GM23338 (cell line): ENCODE data around the gene ITPR2. TPM values are rescaled to one million over a fixed set of nuclear protein-coding genes. Genes with fewer than 3 reads are reported as not detected.

ENCODE experiments used
- ATAC-seq: fragments of 200-7000 bp; cut with Tn5 transposase; 3 replicates; pipeline ENCODE4 v1.9.1; 2020
- DNase-seq: peaks from one replicate; pipeline ENCODE4 v3.0.0-alpha.2; 2015; ENCODE audit warnings: low spot score
- H2AFZ ChIP-seq: fragments of 200-600 bp; sonication (generic); 2 replicates; pipeline ENCODE4 v1.8.0; 2016; ENCODE audit warnings: antibody characterized with exemption, mild to moderate bottlenecking, moderate library complexity
- H3F3A ChIP-seq: fragments of 200-600 bp; sonication (generic); replicated peaks from 2 replicates; pipeline ENCODE4 v1.8.0; 2017; ENCODE audit warnings: antibody characterized with exemption, mixed run types, low read depth
- H3K27ac ChIP-seq: fragments of 200-600 bp; sonication (generic); 2 replicates; pipeline ENCODE4 v1.6.1; 2016; ENCODE audit warnings: low read depth
- H3K27me3 ChIP-seq: fragments of 200-600 bp; sonication (generic); 2 replicates; pipeline ENCODE4 v1.8.0; 2016; ENCODE audit warnings: mild to moderate bottlenecking, mixed run types, moderate library complexity; ENCODE audit not compliant: insufficient read depth
- H3K36me3 ChIP-seq: fragments of 200-600 bp; sonication (generic); 2 replicates; pipeline ENCODE4 v1.8.0; 2016; ENCODE audit warnings: mild to moderate bottlenecking; ENCODE audit not compliant: insufficient read depth
- H3K4me1 ChIP-seq: fragments of 200-600 bp; sonication (generic); 2 replicates; pipeline ENCODE4 v1.8.0; 2016; ENCODE audit warnings: mild to moderate bottlenecking, moderate library complexity; ENCODE audit not compliant: insufficient read depth
- H3K4me2 ChIP-seq: fragments of 200-600 bp; sonication (generic); 2 replicates; pipeline ENCODE4 v1.7.1; 2017; ENCODE audit warnings: mixed run types
- H3K4me3 ChIP-seq: fragments of 200-600 bp; sonication (generic); 2 replicates; pipeline ENCODE4 v1.6.1; 2016; ENCODE audit warnings: mixed run types
- H3K79me2 ChIP-seq: fragments of 200-600 bp; sonication (generic); replicated peaks from 2 replicates; pipeline ENCODE4 v1.8.0; 2017; ENCODE audit warnings: mild to moderate bottlenecking; ENCODE audit not compliant: insufficient read depth
- H3K9me2 ChIP-seq: fragments of 200-600 bp; sonication (generic); 2 replicates; pipeline ENCODE4 v1.8.0; 2017; ENCODE audit not compliant: insufficient read depth
- H4K20me1 ChIP-seq: fragments of 200-600 bp; sonication (generic); replicated peaks from 2 replicates; pipeline ENCODE4 v1.8.0; 2017; ENCODE audit warnings: mild to moderate bottlenecking; ENCODE audit not compliant: insufficient read depth
- H3K27ac Mint-ChIP-seq: 2 replicates; pipeline ENCODE4 v1.8.0; 2020; ENCODE audit warnings: inconsistent platforms, mild to moderate bottlenecking, moderate library complexity, mixed read lengths
- H3K27me3 Mint-ChIP-seq: 3 replicates; pipeline ENCODE4 v1.8.0; 2022; ENCODE audit warnings: low read depth, mild to moderate bottlenecking, moderate library complexity, mixed read lengths, inconsistent platforms; ENCODE audit not compliant: insufficient read depth, poor library complexity
- H3K36me3 Mint-ChIP-seq: 3 replicates; pipeline ENCODE4 v1.8.0; 2021; ENCODE audit warnings: low read depth, mild to moderate bottlenecking, inconsistent platforms, moderate library complexity, mixed read lengths
- H3K4me1 Mint-ChIP-seq: 3 replicates; pipeline ENCODE4 v1.8.0; 2020; ENCODE audit warnings: mild to moderate bottlenecking, inconsistent platforms, mixed read lengths
- H3K4me3 Mint-ChIP-seq: 3 replicates; pipeline ENCODE4 v1.8.0; 2021; ENCODE audit warnings: moderate library complexity, mild to moderate bottlenecking, inconsistent platforms, mixed read lengths
- H3K9me3 Mint-ChIP-seq: 3 replicates; pipeline ENCODE4 v1.8.0; 2020; ENCODE audit warnings: moderate library complexity, mild to moderate bottlenecking, inconsistent platforms, mixed read lengths
- CREB1 ChIP-seq: fragments of 250-450 bp; sonication (Bioruptor Pico); IDR thresholded peaks from 2 replicates; pipeline ENCODE4 v1.5.0; 2020; ENCODE audit warnings: low read depth, mild to moderate bottlenecking, moderate library complexity
- CTCF ChIP-seq, 2 experiments: fragments of 200-600 bp in 1 of 2; sonication (generic) in 1 of 2; conservative IDR thresholded peaks; 2 replicates each; pipeline versions ENCODE4 v1.5.1 to v1.6.1; 2016 to 2017; ENCODE audit warnings: antibody characterized with exemption in 2 of 2, low read depth in 2 of 2, mild to moderate bottlenecking in 2 of 2, moderate library complexity in 1 of 2
- EZH2 ChIP-seq: fragments of 200-600 bp; sonication (generic); IDR thresholded peaks from one replicate; pipeline ENCODE4 v1.8.0; 2017; ENCODE audit warnings: antibody characterized with exemption, mild to moderate bottlenecking, low read depth; ENCODE audit not compliant: unreplicated experiment
- EZH2phosphoT487 ChIP-seq: fragments of 200-600 bp; sonication (generic); IDR thresholded peaks from one replicate; pipeline ENCODE4 v1.8.1; 2018; ENCODE audit warnings: antibody characterized with exemption; ENCODE audit not compliant: unreplicated experiment
- JUNB ChIP-seq: IDR thresholded peaks from one replicate; pipeline ENCODE4 v1.6.1; 2016; ENCODE audit warnings: antibody characterized with exemption; ENCODE audit not compliant: unreplicated experiment
- NANOG ChIP-seq: IDR thresholded peaks from 2 replicates; pipeline ENCODE4 v1.6.1; 2016; ENCODE audit warnings: antibody characterized with exemption, borderline replicate concordance
- POLR2AphosphoS5 ChIP-seq: IDR thresholded peaks from 2 replicates; pipeline ENCODE4 v1.6.1; 2016; ENCODE audit warnings: antibody characterized with exemption, low read depth
- STAT1 ChIP-seq: IDR thresholded peaks from one replicate; pipeline ENCODE4 v1.6.1; 2016; ENCODE audit warnings: antibody characterized with exemption; ENCODE audit not compliant: unreplicated experiment
- ZNF114 ChIP-seq: fragments of 250-450 bp; sonication (Bioruptor Pico); IDR thresholded peaks from 2 replicates; pipeline ENCODE4 v1.5.0; 2020; ENCODE audit warnings: mild to moderate bottlenecking, moderate library complexity
- ZNF331 ChIP-seq: fragments of 250-450 bp; sonication (Bioruptor Pico); IDR thresholded peaks from 2 replicates; pipeline ENCODE4 v1.5.0; 2020; ENCODE audit warnings: low read depth, mild to moderate bottlenecking, moderate library complexity
- polyA plus RNA-seq: library from polyadenylated mRNA; unstranded; fragments of >200 nt; fragmentation: Nextera tagmentation; extraction: Ambion mirVana; gene quantifications from 2 replicates; pipeline ENCODE4 v1.2.1, GENCODE V29; 2016
- total RNA-seq: library from RNA; depleted of rRNA; stranded (reverse); fragments of >200 nt; shearing (Covaris generic); gene quantifications from 2 replicates; pipeline ENCODE4 v1.2.3, GENCODE V29; 2014
- TF ChIP-seq, protein P1 (sequence below): fragments of 250-450 bp; sonication (Bioruptor Pico); IDR thresholded peaks from 2 replicates; pipeline ENCODE4 v1.5.0; 2020; ENCODE audit warnings: mild to moderate bottlenecking, moderate library complexity
- TF ChIP-seq, protein P2 (sequence below): IDR thresholded peaks from 2 replicates; pipeline ENCODE4 v1.6.1; 2016; ENCODE audit warnings: antibody characterized with exemption

Gene ITPR2
- total and polyA plus RNA-seq, 2 experiments from 2014 or later: 44.5 to 65.2 TPM

- Histone ChIP-seq H3K27me3 (no peaks in the 10 kb centered on the region), H3K79me2 (no peaks in the 10 kb centered on the region), H3K4me3 (no peak overlapping the region), H3K36me3 (peaks cover 18% of the 10 kb centered on the region), H3F3A (no peaks in the 10 kb centered on the region), H3K4me2 (no peak overlapping the region), H3K9me2 (no peaks in the 10 kb centered on the region; the same call in 1 of the 2 replicates), H3K27ac (peak overlapping the region; percentile 92), H4K20me1 (no peaks in the 10 kb centered on the region), H3K4me1 (peaks cover 35% of the 10 kb centered on the region), H2AFZ (no peak overlapping the region)
- Mint-ChIP-seq H3K9me3 (peaks cover 5% of the 10 kb centered on the region; the same call in 2 of the 3 replicates), H3K36me3 (peaks cover 62% of the 10 kb centered on the region), H3K4me1 (peaks cover 46% of the 10 kb centered on the region), H3K4me3 (no peak overlapping the region), H3K27ac (peak overlapping the region; percentile 81), H3K27me3 (peaks cover 2% of the 10 kb centered on the region)
- ATAC-seq (no peak), DNase-seq (no peak)
- TF ChIP-seq CREB1 (CRISPR knock-in tag): no peak
- no peak for TF ChIP-seq ZNF331 (CRISPR knock-in tag)
- no peak for TF ChIP-seq ZNF114
- TF ChIP-seq NANOG: no peak
- no peak for TF ChIP-seq EZH2phosphoT487
- no peak for TF ChIP-seq CTCF (conservative IDR thresholded peaks at IDR 0.05; ENCODE audit: low read depth in 2 of 2)
- no peak for TF ChIP-seq POLR2AphosphoS5
- TF ChIP-seq, protein P1, sequence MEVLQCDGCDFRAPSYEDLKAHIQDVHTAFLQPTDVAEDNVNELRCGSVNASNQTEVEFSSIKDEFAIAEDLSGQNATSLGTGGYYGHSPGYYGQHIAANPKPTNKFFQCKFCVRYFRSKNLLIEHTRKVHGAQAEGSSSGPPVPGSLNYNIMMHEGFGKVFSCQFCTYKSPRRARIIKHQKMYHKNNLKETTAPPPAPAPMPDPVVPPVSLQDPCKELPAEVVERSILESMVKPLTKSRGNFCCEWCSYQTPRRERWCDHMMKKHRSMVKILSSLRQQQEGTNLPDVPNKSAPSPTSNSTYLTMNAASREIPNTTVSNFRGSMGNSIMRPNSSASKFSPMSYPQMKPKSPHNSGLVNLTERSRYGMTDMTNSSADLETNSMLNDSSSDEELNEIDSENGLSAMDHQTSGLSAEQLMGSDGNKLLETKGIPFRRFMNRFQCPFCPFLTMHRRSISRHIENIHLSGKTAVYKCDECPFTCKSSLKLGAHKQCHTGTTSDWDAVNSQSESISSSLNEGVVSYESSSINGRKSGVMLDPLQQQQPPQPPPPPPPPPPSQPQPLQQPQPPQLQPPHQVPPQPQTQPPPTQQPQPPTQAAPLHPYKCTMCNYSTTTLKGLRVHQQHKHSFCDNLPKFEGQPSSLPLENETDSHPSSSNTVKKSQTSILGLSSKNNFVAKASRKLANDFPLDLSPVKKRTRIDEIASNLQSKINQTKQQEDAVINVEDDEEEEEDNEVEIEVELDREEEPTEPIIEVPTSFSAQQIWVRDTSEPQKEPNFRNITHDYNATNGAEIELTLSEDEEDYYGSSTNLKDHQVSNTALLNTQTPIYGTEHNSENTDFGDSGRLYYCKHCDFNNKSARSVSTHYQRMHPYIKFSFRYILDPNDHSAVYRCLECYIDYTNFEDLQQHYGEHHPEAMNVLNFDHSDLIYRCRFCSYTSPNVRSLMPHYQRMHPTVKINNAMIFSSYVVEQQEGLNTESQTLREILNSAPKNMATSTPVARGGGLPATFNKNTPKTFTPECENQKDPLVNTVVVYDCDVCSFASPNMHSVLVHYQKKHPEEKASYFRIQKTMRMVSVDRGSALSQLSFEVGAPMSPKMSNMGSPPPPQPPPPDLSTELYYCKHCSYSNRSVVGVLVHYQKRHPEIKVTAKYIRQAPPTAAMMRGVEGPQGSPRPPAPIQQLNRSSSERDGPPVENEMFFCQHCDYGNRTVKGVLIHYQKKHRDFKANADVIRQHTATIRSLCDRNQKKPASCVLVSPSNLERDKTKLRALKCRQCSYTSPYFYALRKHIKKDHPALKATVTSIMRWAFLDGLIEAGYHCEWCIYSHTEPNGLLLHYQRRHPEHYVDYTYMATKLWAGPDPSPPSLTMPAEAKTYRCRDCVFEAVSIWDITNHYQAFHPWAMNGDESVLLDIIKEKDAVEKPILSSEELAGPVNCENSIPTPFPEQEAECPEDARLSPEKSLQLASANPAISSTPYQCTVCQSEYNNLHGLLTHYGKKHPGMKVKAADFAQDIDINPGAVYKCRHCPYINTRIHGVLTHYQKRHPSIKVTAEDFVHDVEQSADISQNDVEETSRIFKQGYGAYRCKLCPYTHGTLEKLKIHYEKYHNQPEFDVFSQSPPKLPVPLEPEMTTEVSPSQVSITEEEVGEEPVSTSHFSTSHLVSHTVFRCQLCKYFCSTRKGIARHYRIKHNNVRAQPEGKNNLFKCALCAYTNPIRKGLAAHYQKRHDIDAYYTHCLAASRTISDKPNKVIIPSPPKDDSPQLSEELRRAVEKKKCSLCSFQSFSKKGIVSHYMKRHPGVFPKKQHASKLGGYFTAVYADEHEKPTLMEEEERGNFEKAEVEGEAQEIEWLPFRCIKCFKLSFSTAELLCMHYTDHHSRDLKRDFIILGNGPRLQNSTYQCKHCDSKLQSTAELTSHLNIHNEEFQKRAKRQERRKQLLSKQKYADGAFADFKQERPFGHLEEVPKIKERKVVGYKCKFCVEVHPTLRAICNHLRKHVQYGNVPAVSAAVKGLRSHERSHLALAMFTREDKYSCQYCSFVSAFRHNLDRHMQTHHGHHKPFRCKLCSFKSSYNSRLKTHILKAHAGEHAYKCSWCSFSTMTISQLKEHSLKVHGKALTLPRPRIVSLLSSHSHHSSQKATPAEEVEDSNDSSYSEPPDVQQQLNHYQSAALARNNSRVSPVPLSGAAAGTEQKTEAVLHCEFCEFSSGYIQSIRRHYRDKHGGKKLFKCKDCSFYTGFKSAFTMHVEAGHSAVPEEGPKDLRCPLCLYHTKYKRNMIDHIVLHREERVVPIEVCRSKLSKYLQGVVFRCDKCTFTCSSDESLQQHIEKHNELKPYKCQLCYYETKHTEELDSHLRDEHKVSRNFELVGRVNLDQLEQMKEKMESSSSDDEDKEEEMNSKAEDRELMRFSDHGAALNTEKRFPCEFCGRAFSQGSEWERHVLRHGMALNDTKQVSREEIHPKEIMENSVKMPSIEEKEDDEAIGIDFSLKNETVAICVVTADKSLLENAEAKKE (CRISPR knock-in tag): no peak
- TF ChIP-seq, protein P2, sequence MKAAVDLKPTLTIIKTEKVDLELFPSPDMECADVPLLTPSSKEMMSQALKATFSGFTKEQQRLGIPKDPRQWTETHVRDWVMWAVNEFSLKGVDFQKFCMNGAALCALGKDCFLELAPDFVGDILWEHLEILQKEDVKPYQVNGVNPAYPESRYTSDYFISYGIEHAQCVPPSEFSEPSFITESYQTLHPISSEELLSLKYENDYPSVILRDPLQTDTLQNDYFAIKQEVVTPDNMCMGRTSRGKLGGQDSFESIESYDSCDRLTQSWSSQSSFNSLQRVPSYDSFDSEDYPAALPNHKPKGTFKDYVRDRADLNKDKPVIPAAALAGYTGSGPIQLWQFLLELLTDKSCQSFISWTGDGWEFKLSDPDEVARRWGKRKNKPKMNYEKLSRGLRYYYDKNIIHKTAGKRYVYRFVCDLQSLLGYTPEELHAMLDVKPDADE: no peak
- TF ChIP-seq JUNB: no peak
- TF ChIP-seq STAT1: no peak
- no peak for TF ChIP-seq EZH2
Measured at GRCh38 chr12:26680727-26681455, 152.1 kb downstream of the ITPR2 start.
